ENCODE measurements around the gene CD8A.

CD8A gene

DNA sequence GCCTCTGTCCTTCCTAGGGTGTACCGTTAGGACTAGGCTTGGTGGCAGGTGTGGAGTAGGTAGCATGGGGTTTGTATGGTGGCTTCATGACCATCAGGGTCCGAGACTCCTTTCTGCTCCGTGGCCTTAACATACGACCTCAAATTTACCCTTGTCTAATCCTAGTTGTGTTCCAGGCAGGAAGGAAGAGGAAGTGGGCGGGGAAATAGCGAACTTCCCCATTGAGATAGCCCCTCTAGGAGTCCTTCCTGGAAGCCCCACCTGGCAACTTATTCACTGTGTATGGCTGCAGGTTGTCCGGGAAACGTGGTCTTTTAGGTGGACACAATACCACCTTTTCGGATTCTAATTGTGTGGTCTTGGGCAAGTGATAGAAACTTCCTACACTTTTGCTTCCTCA is 9.3 kb downstream of the CD8A start:
- TF ChIP-seq, protein P1, sequence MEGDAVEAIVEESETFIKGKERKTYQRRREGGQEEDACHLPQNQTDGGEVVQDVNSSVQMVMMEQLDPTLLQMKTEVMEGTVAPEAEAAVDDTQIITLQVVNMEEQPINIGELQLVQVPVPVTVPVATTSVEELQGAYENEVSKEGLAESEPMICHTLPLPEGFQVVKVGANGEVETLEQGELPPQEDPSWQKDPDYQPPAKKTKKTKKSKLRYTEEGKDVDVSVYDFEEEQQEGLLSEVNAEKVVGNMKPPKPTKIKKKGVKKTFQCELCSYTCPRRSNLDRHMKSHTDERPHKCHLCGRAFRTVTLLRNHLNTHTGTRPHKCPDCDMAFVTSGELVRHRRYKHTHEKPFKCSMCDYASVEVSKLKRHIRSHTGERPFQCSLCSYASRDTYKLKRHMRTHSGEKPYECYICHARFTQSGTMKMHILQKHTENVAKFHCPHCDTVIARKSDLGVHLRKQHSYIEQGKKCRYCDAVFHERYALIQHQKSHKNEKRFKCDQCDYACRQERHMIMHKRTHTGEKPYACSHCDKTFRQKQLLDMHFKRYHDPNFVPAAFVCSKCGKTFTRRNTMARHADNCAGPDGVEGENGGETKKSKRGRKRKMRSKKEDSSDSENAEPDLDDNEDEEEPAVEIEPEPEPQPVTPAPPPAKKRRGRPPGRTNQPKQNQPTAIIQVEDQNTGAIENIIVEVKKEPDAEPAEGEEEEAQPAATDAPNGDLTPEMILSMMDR (IDR thresholded peaks at IDR 0.05; ENCODE audit: low read depth, low read length), result no peak
- DNase-seq (ENCODE audit: extremely low read depth, low read depth), result no peak

DNA sequence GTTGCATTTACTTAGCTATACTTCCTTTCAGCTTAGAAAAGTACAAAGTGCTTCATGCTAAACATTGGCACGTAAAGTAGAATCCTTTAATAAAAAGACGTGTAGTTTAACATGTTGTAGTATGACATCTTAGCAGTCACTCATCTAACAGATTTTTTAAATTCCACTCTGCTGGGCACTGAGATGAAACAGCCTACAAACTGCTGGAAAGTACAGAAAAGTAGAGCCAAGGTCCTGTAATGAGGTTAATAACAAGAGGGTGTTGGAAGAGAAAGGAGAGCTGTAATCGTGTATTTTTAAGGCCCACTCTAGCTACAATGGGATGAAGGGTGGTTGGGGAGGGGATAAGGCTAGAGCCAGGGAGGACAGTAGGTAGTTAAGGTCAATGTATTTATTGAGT is 10.7 kb downstream of the CD8A start:
- TF ChIP-seq, protein P1 (IDR thresholded peaks at IDR 0.05; ENCODE audit: low read depth, low read length), result no peak
- DNase-seq (ENCODE audit: extremely low read depth, low read depth), result no peak

DNA sequence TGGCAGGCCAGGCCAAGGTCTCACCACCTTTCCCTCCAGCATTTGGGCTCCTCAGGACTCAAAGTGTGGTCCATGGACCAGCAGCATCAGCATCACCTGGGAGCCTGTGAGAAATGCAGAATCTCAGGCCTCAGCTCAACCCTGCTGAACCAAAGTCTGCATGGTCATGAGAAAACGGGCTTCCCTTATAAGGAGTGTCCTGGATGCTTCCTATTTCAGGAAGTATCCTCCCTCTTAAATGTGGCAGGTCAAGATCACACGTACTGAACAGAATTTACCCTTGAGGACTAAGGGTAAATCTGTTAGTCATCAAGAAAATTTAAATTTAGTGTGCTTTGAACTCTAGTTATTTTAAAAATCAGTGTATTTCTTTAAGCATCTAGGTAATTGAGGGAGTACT is 11.8 kb downstream of the CD8A start:
- DNase-seq (ENCODE audit: extremely low read depth, low read depth), result no peak
- TF ChIP-seq, protein P1 (IDR thresholded peaks at IDR 0.05; ENCODE audit: low read depth, low read length), result no peak

DNA sequence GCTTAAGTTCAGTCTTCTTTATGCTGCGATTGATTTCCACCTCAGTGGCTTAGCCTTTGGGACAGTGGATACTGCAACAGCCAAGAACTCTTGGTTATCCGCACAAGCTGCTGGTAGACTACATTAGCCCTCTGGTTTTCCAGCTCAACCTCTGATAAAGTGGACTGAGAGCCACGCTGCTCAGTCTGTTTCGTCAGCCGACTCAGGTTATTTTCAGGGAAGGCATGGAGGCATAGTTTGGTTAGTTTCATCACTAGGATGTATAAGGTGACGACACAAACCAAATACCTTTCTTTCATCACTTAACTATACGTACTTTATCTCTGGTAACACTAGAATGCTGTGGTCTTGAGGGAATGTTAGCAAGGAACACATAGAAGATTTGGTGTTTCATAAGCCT is 14.2 kb downstream of the CD8A start:
- DNase-seq (ENCODE audit: extremely low read depth, low read depth), result no peak
- TF ChIP-seq, protein P1 (IDR thresholded peaks at IDR 0.05; ENCODE audit: low read depth, low read length), result no peak

DNA sequence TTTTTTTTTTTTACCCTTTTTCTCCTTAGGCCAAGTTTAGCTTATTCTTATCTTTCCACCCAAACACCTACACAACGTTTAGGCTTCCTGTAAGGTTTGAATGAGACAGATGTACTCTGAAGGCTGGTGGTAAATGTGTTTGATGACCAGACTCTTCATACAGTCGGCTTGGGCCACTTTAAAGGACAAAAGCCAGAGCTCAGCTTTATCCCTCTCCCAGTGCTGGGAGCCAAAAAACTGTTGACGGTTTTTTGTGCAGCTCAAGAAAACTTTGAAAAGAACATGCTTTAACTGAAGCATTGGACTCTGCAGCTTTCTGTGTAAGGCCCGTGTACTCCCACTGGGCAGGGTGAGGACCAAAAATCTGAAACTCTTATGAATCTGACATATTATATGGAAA is 15.4 kb downstream of the CD8A start:
- TF ChIP-seq, protein P1 (IDR thresholded peaks at IDR 0.05; ENCODE audit: low read depth, low read length), result no peak
- DNase-seq (ENCODE audit: extremely low read depth, low read depth), result no peak

DNA sequence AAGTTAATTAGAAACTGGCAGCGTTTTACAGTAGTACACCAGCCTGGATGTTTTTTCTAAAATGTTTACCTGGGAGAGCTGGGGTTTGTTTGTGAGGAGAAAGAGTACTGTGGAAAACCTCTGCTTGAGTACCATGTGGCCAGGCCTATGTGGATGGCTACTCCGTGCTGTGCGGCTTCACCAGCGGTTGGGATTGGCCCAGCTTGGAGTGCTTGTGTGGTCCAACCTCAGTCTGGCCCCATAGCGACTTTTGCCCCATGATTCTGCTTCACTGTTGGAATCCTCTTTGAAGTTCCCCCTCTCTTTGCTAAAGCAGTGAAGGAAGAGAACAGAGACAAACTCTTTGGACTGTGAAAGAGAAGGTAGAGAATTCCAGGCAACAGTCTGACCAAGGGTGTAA is 15.9 kb downstream of the CD8A start:
- TF ChIP-seq, protein P1 (IDR thresholded peaks at IDR 0.05; ENCODE audit: low read depth, low read length), result no peak
- no peak for DNase-seq (ENCODE audit: extremely low read depth, low read depth)

DNA sequence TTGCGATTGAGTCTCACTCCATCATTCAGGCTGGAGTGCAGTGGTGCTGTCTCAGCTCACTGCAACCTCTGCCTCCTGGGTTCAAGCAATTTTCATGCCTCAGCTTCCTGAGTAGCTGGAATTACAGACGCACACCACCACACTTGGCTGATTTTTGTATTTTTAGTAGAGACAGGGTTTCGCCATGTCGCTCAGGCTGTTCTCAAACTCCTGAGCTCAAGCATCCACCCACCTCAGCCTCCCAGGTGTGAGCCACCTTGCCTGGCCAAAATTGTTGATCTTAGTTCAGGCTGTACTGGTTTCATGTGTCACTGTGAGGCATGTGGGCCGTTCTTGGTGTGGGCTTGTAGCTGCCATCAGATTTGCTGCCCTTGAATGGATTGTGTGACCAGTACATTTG is 18.1 kb downstream of the CD8A start:
- TF ChIP-seq, protein P1 (IDR thresholded peaks at IDR 0.05; ENCODE audit: low read depth, low read length), result no peak
- DNase-seq (ENCODE audit: extremely low read depth, low read depth), result no peak

All from AG09319 (cell line).